Measurements from ENCODE around the gene CSMD2. TPM values are rescaled to one million over a fixed set of nuclear protein-coding genes. Genes with fewer than 3 reads are reported as not detected.

The CSMD2 gene
- total RNA-seq, 1 donor from 2014 or later = 2.6 TPM

DNA sequence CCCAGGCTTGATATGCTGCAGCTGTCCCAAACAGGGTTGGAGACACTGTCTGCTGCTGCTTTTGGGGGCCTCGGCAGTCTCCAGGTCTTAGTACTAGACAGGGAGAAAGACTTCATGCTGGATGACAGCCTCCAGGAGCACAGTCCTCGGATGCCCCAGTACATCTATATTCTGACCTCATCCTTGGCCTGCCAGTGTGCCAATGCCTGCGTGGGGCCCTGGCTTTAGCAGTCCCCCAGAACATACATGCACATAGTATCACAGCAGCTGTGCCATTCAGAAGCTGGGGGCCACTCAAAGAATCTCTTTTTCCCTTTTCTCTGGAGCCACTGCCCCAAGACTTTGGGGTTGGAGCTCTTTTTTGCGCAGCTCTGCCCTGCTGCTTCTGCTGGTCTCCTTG lies 697.0 kb downstream of the CSMD2 start:
- Mint-ChIP-seq H3K36me3 (no peaks in the 10 kb centered on the region), H3K27me3 (ENCODE audit: insufficient read depth, low read depth) (no peaks in the 10 kb centered on the region), H3K9me3 (no peaks in the 10 kb centered on the region), H3K4me3 (no peak overlapping the region), H3K27ac (no peak overlapping the region), H3K4me1 (peaks cover 26% of the 10 kb centered on the region)
- Histone ChIP-seq H3K79me2 (ENCODE audit: low read depth) (peaks cover 4% of the 10 kb centered on the region), H3K4me2 (no peak overlapping the region), H4K20me1 (ENCODE audit: low read depth) (no peaks in the 10 kb centered on the region), H3K27me3 (no peaks in the 10 kb centered on the region), H3K9ac (no peak overlapping the region), H3K27ac (no peak overlapping the region), H3K4me1 (peaks cover 16% of the 10 kb centered on the region), H3K36me3 (no peaks in the 10 kb centered on the region), H3K9me3 (ENCODE audit: low read depth) (no peaks in the 10 kb centered on the region), H3K4me3 (no peak overlapping the region), H2AFZ (replicated peaks) (no peak overlapping the region), H3F3A (ENCODE audit: low read depth) (peaks cover 4% of the 10 kb centered on the region)
- no peak for DNase-seq (ENCODE audit: low spot score)
- TF ChIP-seq, protein P1, sequence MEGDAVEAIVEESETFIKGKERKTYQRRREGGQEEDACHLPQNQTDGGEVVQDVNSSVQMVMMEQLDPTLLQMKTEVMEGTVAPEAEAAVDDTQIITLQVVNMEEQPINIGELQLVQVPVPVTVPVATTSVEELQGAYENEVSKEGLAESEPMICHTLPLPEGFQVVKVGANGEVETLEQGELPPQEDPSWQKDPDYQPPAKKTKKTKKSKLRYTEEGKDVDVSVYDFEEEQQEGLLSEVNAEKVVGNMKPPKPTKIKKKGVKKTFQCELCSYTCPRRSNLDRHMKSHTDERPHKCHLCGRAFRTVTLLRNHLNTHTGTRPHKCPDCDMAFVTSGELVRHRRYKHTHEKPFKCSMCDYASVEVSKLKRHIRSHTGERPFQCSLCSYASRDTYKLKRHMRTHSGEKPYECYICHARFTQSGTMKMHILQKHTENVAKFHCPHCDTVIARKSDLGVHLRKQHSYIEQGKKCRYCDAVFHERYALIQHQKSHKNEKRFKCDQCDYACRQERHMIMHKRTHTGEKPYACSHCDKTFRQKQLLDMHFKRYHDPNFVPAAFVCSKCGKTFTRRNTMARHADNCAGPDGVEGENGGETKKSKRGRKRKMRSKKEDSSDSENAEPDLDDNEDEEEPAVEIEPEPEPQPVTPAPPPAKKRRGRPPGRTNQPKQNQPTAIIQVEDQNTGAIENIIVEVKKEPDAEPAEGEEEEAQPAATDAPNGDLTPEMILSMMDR (IDR thresholded peaks at IDR 0.05) = no peak
- TF ChIP-seq EZH2phosphoT487 (IDR thresholded peaks at IDR 0.05) (no peak), EZH2 (IDR thresholded peaks at IDR 0.05) (no peak)

DNA sequence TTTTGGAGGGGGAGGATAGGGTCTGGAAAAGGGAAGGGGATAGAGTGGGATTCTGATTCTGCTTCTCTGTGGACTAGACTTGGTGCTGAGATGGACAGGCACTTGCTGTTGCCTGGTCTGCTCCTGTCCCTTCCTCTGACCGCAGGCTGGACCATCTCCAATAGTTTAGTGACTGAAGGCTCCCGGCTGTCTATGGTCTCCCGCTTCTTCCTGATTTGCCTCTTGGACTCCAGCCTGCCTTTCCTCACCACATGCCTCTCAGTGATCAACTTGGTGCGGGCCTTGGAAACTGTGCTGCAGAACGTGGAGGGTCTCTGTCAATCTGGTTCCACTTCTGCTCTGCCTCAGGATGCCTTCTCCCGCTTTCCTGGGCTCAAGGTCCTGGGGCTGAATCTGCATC lies 698.9 kb downstream of the CSMD2 start:
- H3K4me3 ChIP-seq = no peak overlapping the region
- no peaks in the 10 kb centered on the region for H3K9me3 ChIP-seq (ENCODE audit: low read depth)
- H3K4me3 Mint-ChIP-seq = no peak overlapping the region
- TF ChIP-seq EZH2 (IDR thresholded peaks at IDR 0.05) (no peak), EZH2phosphoT487 (IDR thresholded peaks at IDR 0.05) (no peak)
- TF ChIP-seq, protein P1 (IDR thresholded peaks at IDR 0.05) = no peak
- peak overlapping the region; percentile 39 for H3K27ac Mint-ChIP-seq
- H3K4me2 ChIP-seq = no peak overlapping the region
- H3K9ac ChIP-seq = no peak overlapping the region
- H3K4me1 ChIP-seq = peaks cover 9% of the 10 kb centered on the region
- peaks cover 5% of the 10 kb centered on the region for H3K27me3 Mint-ChIP-seq (ENCODE audit: insufficient read depth, low read depth)
- no peak for DNase-seq (ENCODE audit: low spot score)
- peaks cover 15% of the 10 kb centered on the region for H3K4me1 Mint-ChIP-seq
- no peaks in the 10 kb centered on the region for H3K9me3 Mint-ChIP-seq
- H3K36me3 Mint-ChIP-seq = no peaks in the 10 kb centered on the region
- H3K27me3 ChIP-seq = no peaks in the 10 kb centered on the region
- H3K27ac ChIP-seq = no peak overlapping the region
- H3F3A ChIP-seq (ENCODE audit: low read depth) = peaks cover 4% of the 10 kb centered on the region
- H3K79me2 ChIP-seq (ENCODE audit: low read depth) = no peaks in the 10 kb centered on the region
- no peaks in the 10 kb centered on the region for H4K20me1 ChIP-seq (ENCODE audit: low read depth)
- H2AFZ ChIP-seq (replicated peaks) = no peak overlapping the region
- no peaks in the 10 kb centered on the region for H3K36me3 ChIP-seq

DNA sequence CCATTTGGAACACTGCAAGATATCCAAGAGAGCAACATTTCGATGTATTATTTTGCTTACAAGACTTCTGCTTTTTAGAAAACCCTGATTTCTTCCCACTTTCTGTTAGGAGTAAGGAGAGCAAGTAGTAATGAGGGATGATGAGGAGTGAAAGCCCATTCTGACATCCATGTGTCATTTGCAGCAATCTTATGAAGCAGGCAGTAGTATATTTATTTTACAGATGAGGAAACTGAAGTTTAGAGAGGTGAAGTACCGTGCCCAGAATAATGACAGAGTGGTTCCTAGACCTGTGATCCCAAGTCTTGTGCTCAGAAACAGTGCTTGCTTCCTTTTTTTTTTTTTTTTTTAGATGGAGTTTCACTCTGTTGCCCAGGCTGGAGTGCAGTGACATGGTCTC lies 699.7 kb downstream of the CSMD2 start:
- Histone ChIP-seq H3K4me1 (peaks cover 3% of the 10 kb centered on the region), H2AFZ (replicated peaks) (no peak overlapping the region), H3K36me3 (no peaks in the 10 kb centered on the region), H4K20me1 (ENCODE audit: low read depth) (no peaks in the 10 kb centered on the region), H3K9me3 (ENCODE audit: low read depth) (no peaks in the 10 kb centered on the region), H3K4me3 (no peak overlapping the region), H3K27ac (no peak overlapping the region), H3K79me2 (ENCODE audit: low read depth) (no peaks in the 10 kb centered on the region), H3K4me2 (no peak overlapping the region), H3K9ac (no peak overlapping the region), H3F3A (ENCODE audit: low read depth) (no peaks in the 10 kb centered on the region), H3K27me3 (no peaks in the 10 kb centered on the region)
- peaks cover 5% of the 10 kb centered on the region for H3K27me3 Mint-ChIP-seq (ENCODE audit: insufficient read depth, low read depth)
- H3K9me3 Mint-ChIP-seq = no peaks in the 10 kb centered on the region
- H3K4me1 Mint-ChIP-seq = peaks cover 9% of the 10 kb centered on the region
- H3K36me3 Mint-ChIP-seq = no peaks in the 10 kb centered on the region
- DNase-seq (ENCODE audit: low spot score) = no peak
- H3K4me3 Mint-ChIP-seq = no peak overlapping the region
- TF ChIP-seq, protein P1 (IDR thresholded peaks at IDR 0.05) = no peak
- H3K27ac Mint-ChIP-seq = no peak overlapping the region

DNA sequence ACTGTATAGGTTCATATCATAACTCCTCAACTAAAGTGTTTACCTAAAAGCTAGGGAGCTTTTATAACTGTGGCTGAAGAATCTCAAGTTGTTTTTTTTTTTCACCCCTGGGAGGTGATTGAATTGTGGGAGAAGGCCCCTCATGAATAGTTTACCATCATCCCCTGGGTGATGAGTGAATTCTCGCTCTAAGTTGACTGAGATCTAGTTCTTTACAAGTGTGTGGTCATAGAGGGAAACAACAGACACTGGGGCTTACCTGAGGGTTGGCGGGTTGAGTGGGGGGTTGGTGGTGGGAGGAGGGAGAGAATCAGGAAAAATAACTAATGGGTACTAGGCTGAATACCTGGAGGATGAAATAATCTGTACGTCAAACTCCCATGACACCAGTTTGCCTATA lies 700.5 kb downstream of the CSMD2 start:
- Histone ChIP-seq H3K9ac (no peak overlapping the region), H3F3A (ENCODE audit: low read depth) (no peaks in the 10 kb centered on the region), H3K4me2 (no peak overlapping the region), H3K4me1 (no peaks in the 10 kb centered on the region), H3K27me3 (no peaks in the 10 kb centered on the region), H3K4me3 (no peak overlapping the region), H3K27ac (no peak overlapping the region), H4K20me1 (ENCODE audit: low read depth) (no peaks in the 10 kb centered on the region), H3K36me3 (no peaks in the 10 kb centered on the region), H3K9me3 (ENCODE audit: low read depth) (no peaks in the 10 kb centered on the region), H3K79me2 (ENCODE audit: low read depth) (no peaks in the 10 kb centered on the region), H2AFZ (replicated peaks) (no peak overlapping the region)
- peaks cover 8% of the 10 kb centered on the region for H3K27me3 Mint-ChIP-seq (ENCODE audit: insufficient read depth, low read depth)
- TF ChIP-seq EZH2 (IDR thresholded peaks at IDR 0.05) (no peak), EZH2phosphoT487 (IDR thresholded peaks at IDR 0.05) (no peak)
- TF ChIP-seq, protein P1 (IDR thresholded peaks at IDR 0.05) = no peak
- H3K36me3 Mint-ChIP-seq = no peaks in the 10 kb centered on the region
- no peak overlapping the region for H3K4me3 Mint-ChIP-seq
- no peak overlapping the region for H3K27ac Mint-ChIP-seq
- no peaks in the 10 kb centered on the region for H3K9me3 Mint-ChIP-seq
- H3K4me1 Mint-ChIP-seq = peaks cover 7% of the 10 kb centered on the region
- no peak for DNase-seq (ENCODE audit: low spot score)

All from neural progenitor cell (in vitro differentiated cells).